Fibroblast of villous mesenchyme (primary cell): ENCODE results near the gene RANGAP1. TPM values are rescaled to one million over a fixed set of nuclear protein-coding genes. Genes with fewer than 3 reads are reported as not detected.
A peak's percentile ranks its signal among the peaks of the same experiment; 100 is the strongest.

ENCODE experiments used
- DNase-seq: peaks from one replicate; pipeline ENCODE4 v3.0.0-alpha.2; 2010; ENCODE audit warnings: low read depth
- H3K4me3 ChIP-seq: 2 replicates; pipeline ENCODE4 v1.5.1; 2011; ENCODE audit warnings: low read depth, mild to moderate bottlenecking, low read length
- CTCF ChIP-seq: IDR thresholded peaks from 2 replicates; pipeline ENCODE4 v1.5.1; 2012; ENCODE audit warnings: low read depth, mild to moderate bottlenecking, low read length; ENCODE audit not compliant: insufficient read depth
- total RNA-seq: library from RNA; depleted of rRNA; stranded (reverse); fragments of >200 nt; gene quantifications from 2 replicates; pipeline ENCODE4 v1.2.3, GENCODE V29; 2012

RANGAP1 gene
- total RNA-seq, 1 donor: 95.9 TPM

GRCh38 chr22:41310336-41310735 lies 24.3 kb upstream of the RANGAP1 start:
- H3K4me3 ChIP-seq: no peak overlapping the region
- DNase-seq: no peak

GRCh38 chr22:41308544-41308947 lies 22.6 kb upstream of the RANGAP1 start:
- no peak for TF ChIP-seq CTCF
- no peak overlapping the region for H3K4me3 ChIP-seq
- DNase-seq: peak; percentile 48

More at GRCh38 chr22:41310336-41310735, 24.3 kb upstream of the RANGAP1 start:
- TF ChIP-seq CTCF: no peak

GRCh38 chr22:41308054-41308453 lies 22.1 kb upstream of the RANGAP1 start:
- DNase-seq: peak; percentile 66
- no peak overlapping the region for H3K4me3 ChIP-seq
- no peak for TF ChIP-seq CTCF

GRCh38 chr22:41305646-41306045 lies 19.7 kb upstream of the RANGAP1 start:
- no peak overlapping the region for H3K4me3 ChIP-seq
- peak; percentile 55 for DNase-seq
- TF ChIP-seq CTCF: no peak

GRCh38 chr22:41302811-41303210 lies 16.8 kb upstream of the RANGAP1 start:
- TF ChIP-seq CTCF: no peak
- DNase-seq: no peak
- H3K4me3 ChIP-seq: peak overlapping the region; percentile 93

GRCh38 chr22:41302021-41302767 lies 16.2 kb upstream of the RANGAP1 start:
- peak overlapping the region; percentile 93 for H3K4me3 ChIP-seq
- TF ChIP-seq CTCF: no peak
- no peak for DNase-seq
